BLaER1 (cell line): Measurements from ENCODE around the gene TYROBP.

ENCODE experiments used
- H3K27ac ChIP-seq: shearing (Covaris generic); formaldehyde crosslinking; 2 replicates; pipeline ENCODE4 v1.8.1; 2022
- H3K27me3 ChIP-seq: shearing (Covaris generic); formaldehyde crosslinking; 2 replicates; pipeline ENCODE4 v1.8.1; 2022
- H3K36me3 ChIP-seq: shearing (Covaris generic); formaldehyde crosslinking; 2 replicates; pipeline ENCODE4 v1.8.1; 2022
- H3K4me1 ChIP-seq: shearing (Covaris generic); formaldehyde crosslinking; 2 replicates; pipeline ENCODE4 v1.8.1; 2022
- H3K4me2 ChIP-seq: shearing (Covaris generic); formaldehyde crosslinking; 2 replicates; pipeline ENCODE4 v1.8.1; 2022
- H3K4me3 ChIP-seq: shearing (Covaris generic); formaldehyde crosslinking; 2 replicates; pipeline ENCODE4 v1.8.1; 2022
- H3K9ac ChIP-seq: shearing (Covaris generic); formaldehyde crosslinking; 2 replicates; pipeline ENCODE4 v1.8.1; 2022
- H3K9me3 ChIP-seq: shearing (Covaris generic); formaldehyde crosslinking; 2 replicates; pipeline ENCODE4 v1.8.1; 2022
- H4K20me1 ChIP-seq: shearing (Covaris generic); formaldehyde crosslinking; 2 replicates; pipeline ENCODE4 v1.8.1; 2022
- Cebpa-rat ChIP-seq: shearing (Covaris generic); IDR thresholded peaks from 2 replicates; pipeline ENCODE4 v1.8.1; 2022

Gene TYROBP

GRCh38 chr19:35940839-35941238 lies 32.7 kb upstream of the TYROBP start:
- no peak overlapping the region for H3K4me2 ChIP-seq

DNA sequence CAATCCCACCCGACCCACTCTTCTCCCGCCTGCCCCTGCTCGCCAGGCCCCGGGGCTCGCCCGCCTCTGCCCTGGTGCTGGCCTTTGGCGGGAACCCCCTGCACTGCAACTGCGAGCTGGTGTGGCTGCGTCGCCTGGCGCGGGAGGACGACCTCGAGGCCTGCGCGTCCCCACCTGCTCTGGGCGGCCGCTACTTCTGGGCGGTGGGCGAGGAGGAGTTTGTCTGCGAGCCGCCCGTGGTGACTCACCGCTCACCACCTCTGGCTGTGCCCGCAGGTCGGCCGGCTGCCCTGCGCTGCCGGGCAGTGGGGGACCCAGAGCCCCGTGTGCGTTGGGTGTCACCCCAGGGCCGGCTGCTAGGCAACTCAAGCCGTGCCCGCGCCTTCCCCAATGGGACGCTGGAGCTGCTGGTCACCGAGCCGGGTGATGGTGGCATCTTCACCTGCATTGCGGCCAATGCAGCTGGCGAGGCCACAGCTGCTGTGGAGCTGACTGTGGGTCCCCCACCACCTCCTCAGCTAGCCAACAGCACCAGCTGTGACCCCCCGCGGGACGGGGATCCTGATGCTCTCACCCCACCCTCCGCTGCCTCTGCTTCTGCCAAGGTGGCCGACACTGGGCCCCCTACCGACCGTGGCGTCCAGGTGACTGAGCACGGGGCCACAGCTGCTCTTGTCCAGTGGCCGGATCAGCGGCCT lies 32.1 kb upstream of the TYROBP start:
- H3K4me3 ChIP-seq = no peak overlapping the region
- peaks cover 43% of the 10 kb centered on the region for H4K20me1 ChIP-seq
- H3K27ac ChIP-seq = no peak overlapping the region
- no peaks in the 10 kb centered on the region for H3K9me3 ChIP-seq
- TF ChIP-seq Cebpa-rat = no peak
- H3K9ac ChIP-seq = no peak overlapping the region
- peaks cover 22% of the 10 kb centered on the region for H3K4me1 ChIP-seq
- H3K4me2 ChIP-seq = no peak overlapping the region
- 0 out of 2 replicates have a peak, but pooled peaks cover 9% of the 10 kb centered on the region for H3K36me3 ChIP-seq
- peaks cover 25% of the 10 kb centered on the region; the same call in 1 of the 2 replicates for H3K27me3 ChIP-seq

More at GRCh38 chr19:35940839-35941238, 32.7 kb upstream of the TYROBP start:
- Histone ChIP-seq H3K27ac (no peak overlapping the region), H3K9ac (no peak overlapping the region), H3K4me1 (peaks cover 16% of the 10 kb centered on the region), H3K27me3 (peaks cover 22% of the 10 kb centered on the region; the same call in 1 of the 2 replicates), H4K20me1 (peaks cover 48% of the 10 kb centered on the region), H3K4me3 (no peak overlapping the region), H3K36me3 (0 out of 2 replicates have a peak, but pooled peaks cover 9% of the 10 kb centered on the region), H3K9me3 (no peaks in the 10 kb centered on the region)
- TF ChIP-seq Cebpa-rat = no peak

GRCh38 chr19:35939307-35940077 lies 31.4 kb upstream of the TYROBP start:
- H3K9ac ChIP-seq = no peak overlapping the region
- TF ChIP-seq Cebpa-rat = no peak

DNA sequence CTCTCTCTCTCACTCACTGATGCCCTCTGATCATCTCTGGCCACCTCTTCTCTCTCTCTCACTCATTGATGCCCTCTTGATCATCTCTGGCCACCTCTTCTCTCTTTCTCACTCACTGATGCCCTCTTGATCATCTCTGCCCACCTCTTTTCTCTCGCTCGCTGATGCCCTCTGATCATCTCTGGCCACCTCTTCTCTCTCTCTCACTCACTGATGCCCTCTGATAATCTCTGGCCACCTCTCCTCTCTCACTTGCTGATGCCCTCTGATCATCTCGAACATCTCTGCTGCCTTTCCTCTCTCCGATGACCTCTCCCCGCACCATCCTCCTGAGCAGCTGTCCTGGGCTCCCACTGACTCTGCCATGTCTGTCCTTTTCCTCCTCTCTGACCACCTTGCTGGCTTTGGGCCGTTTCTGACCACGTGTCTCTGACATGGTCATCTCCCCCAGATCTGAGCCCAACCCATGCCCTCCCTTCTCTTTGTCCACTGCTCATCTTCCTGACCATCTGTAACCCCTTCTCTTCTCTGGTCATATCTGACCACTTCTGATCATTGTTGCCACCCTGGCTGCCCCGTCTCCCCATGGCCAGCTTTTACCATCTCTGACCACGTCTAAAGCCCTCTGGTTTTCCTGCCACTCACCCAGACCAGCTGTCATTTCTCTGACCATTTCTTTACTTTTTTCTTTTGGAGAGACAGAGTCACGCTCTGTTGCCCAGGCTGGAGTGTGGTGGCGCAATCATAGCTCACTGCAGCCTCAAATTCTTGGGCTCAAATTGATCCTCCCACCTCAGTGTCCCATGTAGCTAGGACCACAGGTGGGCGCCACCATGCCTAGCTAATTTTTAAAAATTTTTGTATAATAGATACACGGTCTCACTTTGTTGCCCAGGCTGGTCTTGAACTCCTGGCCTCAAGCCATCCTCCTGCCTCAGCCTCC lies 30.5 kb upstream of the TYROBP start:
- H4K20me1 ChIP-seq = peaks cover 37% of the 10 kb centered on the region
- no peak overlapping the region for H3K27ac ChIP-seq

More at GRCh38 chr19:35939307-35940077, 31.4 kb upstream of the TYROBP start:
- Histone ChIP-seq H3K27me3 (peaks cover 25% of the 10 kb centered on the region; the same call in 1 of the 2 replicates), H3K27ac (no peak overlapping the region), H4K20me1 (peaks cover 42% of the 10 kb centered on the region), H3K9me3 (no peaks in the 10 kb centered on the region), H3K36me3 (0 out of 2 replicates have a peak, but pooled peaks cover 9% of the 10 kb centered on the region), H3K4me3 (no peak overlapping the region), H3K4me1 (peaks cover 23% of the 10 kb centered on the region), H3K4me2 (no peak overlapping the region)

GRCh38 chr19:35937345-35938281 lies 29.5 kb upstream of the TYROBP start:
- no peak for TF ChIP-seq Cebpa-rat
- H3K4me2 ChIP-seq = peak overlapping the region; percentile 84
- peaks cover 37% of the 10 kb centered on the region for H4K20me1 ChIP-seq
- peaks cover 23% of the 10 kb centered on the region for H3K4me1 ChIP-seq
- H3K4me3 ChIP-seq = peak overlapping the region; percentile 67
- no peaks in the 10 kb centered on the region for H3K9me3 ChIP-seq
- peaks cover 25% of the 10 kb centered on the region; the same call in 1 of the 2 replicates for H3K27me3 ChIP-seq
- H3K36me3 ChIP-seq = 0 out of 2 replicates have a peak, but pooled peaks cover 9% of the 10 kb centered on the region
- no peak overlapping the region for H3K27ac ChIP-seq
- H3K9ac ChIP-seq = peak overlapping the region; percentile 68

More for the DNA sequence above, 30.5 kb upstream of the TYROBP start:
- H3K4me3 ChIP-seq = no peak overlapping the region
- TF ChIP-seq Cebpa-rat = no peak
- H3K9ac ChIP-seq = peak overlapping the region; percentile 68; the same call in 1 of the 2 replicates
- peaks cover 25% of the 10 kb centered on the region; the same call in 1 of the 2 replicates for H3K27me3 ChIP-seq
- peak overlapping the region; percentile 84 for H3K4me2 ChIP-seq
- 0 out of 2 replicates have a peak, but pooled peaks cover 9% of the 10 kb centered on the region for H3K36me3 ChIP-seq
- H3K4me1 ChIP-seq = peaks cover 23% of the 10 kb centered on the region
- no peaks in the 10 kb centered on the region for H3K9me3 ChIP-seq

GRCh38 chr19:35936738-35937268 lies 28.7 kb upstream of the TYROBP start:
- Histone ChIP-seq H3K4me3 (peak overlapping the region; percentile 67), H4K20me1 (peaks cover 37% of the 10 kb centered on the region), H3K4me2 (peak overlapping the region; percentile 84), H3K27me3 (peaks cover 25% of the 10 kb centered on the region; the same call in 1 of the 2 replicates), H3K9me3 (no peaks in the 10 kb centered on the region), H3K27ac (peak overlapping the region; percentile 41; the same call in 1 of the 2 replicates), H3K4me1 (peaks cover 26% of the 10 kb centered on the region), H3K9ac (peak overlapping the region; percentile 68), H3K36me3 (0 out of 2 replicates have a peak, but pooled peaks cover 9% of the 10 kb centered on the region)
- TF ChIP-seq Cebpa-rat = no peak

- Histone ChIP-seq H3K9ac (peak within 1 kb of the TSS; percentile 68), H3K4me1 (peaks cover 27% of the 10 kb centered on the region), H3K4me2 (peak within 1 kb of the TSS; percentile 84), H4K20me1 (peaks cover 37% of the 10 kb centered on the region), H3K9me3 (no peaks in the 10 kb centered on the region), H3K4me3 (peak within 1 kb of the TSS; percentile 67), H3K27me3 (peaks cover 25% of the 10 kb centered on the region; the same call in 1 of the 2 replicates), H3K36me3 (0 out of 2 replicates have a peak, but pooled peaks cover 9% of the 10 kb centered on the region), H3K27ac (peak within 1 kb of the TSS; percentile 41; the same call in 1 of the 2 replicates)
- no peak for TF ChIP-seq Cebpa-rat
Measured at GRCh38 chr19:35935911-35936737, 28.0 kb upstream of the TYROBP start, which contains the start of gene LRFN3. Gene LRFN3, plus strand, starts transcription at chr19:35936374. Its CDS starts 3,052 bp downstream, at chr19:35939426.
